IPS-11a (cell line): ENCODE results near the gene ACAT2.
"Not testable (repeated sequence)": the region's sequence is repeated elsewhere in the genome, so short reads cannot be mapped to it uniquely, and the experiment has no call there.

ENCODE experiments used
- H3K4me3 ChIP-seq: one replicate; pipeline ENCODE4 v1.5.1; 2013; ENCODE audit warnings: low read depth, low read length, control low read depth

Gene ACAT2

DNA sequence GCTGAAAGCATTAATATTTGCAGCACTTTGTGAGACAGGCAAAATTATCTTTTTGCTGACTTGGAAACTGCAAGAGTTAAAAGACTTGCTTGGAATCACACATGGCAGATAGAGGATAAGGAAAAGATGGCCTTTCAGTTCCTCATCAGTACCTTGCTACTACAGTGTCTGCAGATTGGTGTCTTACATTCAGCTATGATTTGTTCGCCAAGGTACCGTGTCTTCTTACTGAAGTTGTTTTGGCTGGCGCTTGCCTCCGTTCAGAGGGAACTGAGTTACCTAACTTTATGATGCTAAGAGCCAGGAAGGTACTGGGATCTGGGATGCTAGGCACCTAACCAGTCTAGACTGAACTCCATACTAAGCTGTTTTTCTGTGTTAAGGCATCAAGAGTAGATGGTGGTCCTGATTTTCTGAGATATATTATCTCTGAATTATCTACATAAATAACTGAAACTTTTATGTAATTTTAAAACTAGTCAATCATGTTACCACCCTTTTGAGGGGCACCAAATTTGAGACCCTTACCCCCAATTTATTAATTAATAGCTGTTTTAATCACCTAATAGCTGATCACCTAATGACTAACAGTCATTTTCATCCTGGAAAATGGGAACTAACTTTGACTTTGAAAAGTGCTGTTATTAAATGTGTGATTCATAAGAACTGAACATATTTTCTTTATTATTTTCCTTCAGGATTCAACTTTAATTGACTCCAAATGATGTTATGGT is 32.1 kb upstream of the ACAT2 start:
- peak overlapping the region; percentile 17 for H3K4me3 ChIP-seq

DNA sequence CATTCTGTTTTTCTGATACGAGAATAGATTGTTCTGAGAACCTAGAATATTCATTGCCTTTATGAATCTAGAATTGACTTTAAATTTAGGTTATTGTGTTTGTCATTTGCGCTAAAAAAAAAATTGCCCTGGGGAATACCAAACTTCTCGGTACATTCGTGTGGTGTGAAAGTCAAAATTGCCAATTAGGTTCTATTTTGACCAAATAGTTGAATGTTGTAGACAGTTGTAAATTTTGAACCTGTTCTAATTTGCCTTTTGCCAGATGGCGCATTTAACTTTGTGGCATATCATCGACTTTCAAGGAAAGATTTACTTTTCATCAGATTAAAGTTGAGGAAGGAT is 31.5 kb upstream of the ACAT2 start:
- no peak overlapping the region for H3K4me3 ChIP-seq

GRCh38 chr6:159732550-159732949 is 29.3 kb upstream of the ACAT2 start:
- not testable (repeated sequence) for H3K4me3 ChIP-seq

DNA sequence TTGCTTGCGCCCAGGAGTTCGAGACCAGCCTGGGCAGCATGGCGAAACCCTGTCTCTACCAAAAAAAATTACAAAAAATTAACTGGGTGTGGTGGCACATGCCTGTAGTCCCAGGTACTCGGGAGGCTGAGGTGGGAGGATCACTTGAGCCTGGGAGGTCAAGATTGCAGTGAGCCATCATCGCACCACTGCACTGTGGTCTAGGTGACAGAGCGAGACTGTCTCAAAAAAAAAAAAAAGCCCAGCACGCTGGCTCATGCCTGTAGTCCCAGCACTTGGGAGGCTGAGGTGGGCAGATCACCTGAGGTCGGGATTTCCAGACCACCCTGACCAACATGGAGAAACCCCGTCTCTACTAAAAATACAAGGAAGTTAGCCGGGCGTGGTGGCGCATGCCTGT is 28.4 kb upstream of the ACAT2 start:
- H3K4me3 ChIP-seq = not testable (repeated sequence)

- H3K4me3 ChIP-seq = no peak overlapping the region
Measured at GRCh38 chr6:159736908-159737307, 24.9 kb upstream of the ACAT2 start.

- no peak overlapping the region for H3K4me3 ChIP-seq
Measured at GRCh38 chr6:159739341-159739740, 22.5 kb upstream of the ACAT2 start.

- no peak overlapping the region for H3K4me3 ChIP-seq
Measured at GRCh38 chr6:159742165-159742564, 19.7 kb upstream of the ACAT2 start.

DNA sequence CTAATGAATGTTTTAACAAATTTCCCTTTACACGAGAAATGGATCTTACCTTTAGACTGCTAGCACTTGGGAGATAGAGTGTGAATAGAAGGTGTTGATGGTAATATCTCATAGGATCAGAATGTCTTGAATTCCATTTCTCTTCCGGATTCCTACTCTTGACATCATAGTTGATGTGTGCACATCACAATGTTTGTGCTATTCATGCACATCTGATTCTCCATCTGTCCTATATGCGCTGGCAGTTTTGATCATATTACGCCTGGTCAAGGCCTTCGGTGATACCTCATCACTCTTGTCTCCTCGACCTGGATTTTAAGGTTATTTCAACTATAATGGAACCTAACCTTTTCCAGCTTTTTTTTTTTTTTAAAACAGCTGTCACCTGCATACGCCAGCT is 16.8 kb upstream of the ACAT2 start:
- H3K4me3 ChIP-seq = no peak overlapping the region

DNA sequence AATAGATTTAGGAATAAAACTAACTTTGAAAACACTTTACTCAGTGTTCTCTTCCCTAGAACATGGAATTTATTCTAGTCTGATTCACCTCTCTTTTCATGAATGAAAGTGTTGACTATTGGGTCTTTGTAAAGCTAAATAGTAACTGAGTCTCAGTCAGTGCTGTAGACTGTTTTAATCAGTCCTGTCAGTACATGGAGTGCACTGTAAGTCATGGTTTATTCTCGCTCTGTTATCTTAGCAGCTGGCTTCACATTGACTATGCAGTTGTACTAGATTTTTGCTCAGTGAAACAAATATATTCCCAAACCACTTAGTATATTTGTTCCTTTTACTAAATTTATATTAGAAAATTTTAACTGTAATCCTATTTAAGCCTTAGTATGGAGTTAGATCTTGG is 15.1 kb upstream of the ACAT2 start:
- no peak overlapping the region for H3K4me3 ChIP-seq

DNA sequence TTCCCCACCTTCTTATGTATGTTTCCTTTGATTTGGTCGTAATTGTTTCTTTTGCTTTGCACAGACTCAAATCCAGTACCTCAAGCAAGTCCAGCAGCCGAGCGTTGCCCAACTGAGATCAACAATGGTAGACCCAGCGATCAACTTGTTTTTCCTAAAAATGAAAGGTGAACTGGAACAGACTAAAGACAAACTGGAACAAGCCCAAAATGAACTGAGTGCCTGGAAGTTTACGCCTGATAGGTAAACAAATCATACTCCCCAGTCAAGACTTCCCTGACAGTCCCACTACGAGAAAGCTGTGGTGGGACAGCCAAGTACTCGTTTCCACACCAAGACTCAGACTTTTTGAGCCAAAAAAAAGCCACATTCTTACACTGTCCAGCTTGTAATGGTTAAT is 13.7 kb upstream of the ACAT2 start:
- not testable (repeated sequence) for H3K4me3 ChIP-seq

DNA sequence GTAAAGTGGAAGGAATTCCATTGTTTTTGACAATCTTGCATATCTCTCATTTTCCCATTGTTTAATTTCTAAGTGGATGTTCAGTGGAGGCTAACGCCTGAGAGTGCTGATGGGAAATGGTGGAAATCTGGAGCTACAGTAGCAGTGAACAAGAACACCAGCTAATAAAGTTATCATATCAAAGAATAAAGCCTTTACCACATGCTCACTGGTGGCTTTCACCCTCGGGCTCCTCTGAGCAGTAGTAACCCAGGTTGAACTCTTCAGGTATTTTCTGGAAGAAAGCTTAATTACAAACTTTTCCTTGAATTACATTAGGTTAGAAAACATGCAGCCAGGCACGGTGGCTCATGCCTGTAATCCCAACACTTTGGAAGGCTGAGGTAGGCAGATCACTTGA is 10.4 kb upstream of the ACAT2 start:
- no peak overlapping the region for H3K4me3 ChIP-seq

DNA sequence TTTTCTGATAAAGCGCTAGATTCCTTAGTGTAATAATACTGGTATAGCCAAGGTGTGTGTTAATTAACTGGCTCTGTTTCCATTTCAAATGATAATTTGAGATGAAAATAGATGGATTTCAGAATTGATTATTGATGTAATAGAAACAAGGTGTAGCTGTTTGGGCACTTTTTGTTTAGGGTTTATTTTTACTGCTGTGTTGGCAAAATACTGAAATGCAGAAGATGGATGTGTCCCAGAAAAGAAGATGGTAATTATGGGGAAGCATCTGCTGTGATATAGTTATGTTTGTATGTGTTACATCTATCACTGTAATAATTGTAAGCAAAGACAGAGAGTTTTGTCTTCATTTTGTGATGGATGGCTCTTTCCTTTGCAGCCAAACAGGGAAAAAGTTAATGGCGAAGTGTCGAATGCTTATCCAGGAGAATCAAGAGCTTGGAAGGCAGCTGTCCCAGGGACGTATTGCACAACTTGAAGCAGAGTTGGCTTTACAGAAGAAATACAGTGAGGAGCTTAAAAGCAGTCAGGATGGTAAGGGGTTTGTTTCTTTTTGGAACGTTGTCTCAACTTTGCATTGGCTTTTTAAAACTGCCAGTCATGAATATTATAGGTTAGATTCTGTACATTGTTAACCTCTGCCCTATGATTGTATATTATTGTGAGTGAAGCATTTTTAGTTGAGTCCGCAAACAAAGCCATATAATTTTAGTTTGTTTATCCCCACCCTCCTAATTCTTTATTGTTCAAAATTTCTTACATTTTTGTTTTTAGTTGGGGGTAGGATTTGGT is 8.6 kb upstream of the ACAT2 start:
- no peak overlapping the region for H3K4me3 ChIP-seq

DNA sequence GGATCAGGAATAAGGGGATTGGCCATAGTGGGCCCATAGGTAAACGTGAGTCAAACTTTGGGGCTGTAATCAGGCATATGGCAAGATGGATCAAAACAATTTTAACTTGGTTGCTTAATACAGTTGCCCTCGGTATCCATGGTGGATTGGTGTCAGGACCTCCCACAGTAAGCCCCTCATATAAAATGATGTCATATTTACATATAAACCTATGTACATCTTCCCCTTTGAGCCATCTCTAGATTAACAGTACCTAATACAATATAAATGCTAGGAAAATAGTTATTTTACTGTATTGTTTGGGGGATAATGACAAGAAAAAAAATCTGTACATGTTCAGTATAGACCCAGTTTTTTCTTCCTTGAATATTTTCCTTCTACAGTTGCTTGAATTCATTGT is 7.4 kb upstream of the ACAT2 start:
- no peak overlapping the region for H3K4me3 ChIP-seq

DNA sequence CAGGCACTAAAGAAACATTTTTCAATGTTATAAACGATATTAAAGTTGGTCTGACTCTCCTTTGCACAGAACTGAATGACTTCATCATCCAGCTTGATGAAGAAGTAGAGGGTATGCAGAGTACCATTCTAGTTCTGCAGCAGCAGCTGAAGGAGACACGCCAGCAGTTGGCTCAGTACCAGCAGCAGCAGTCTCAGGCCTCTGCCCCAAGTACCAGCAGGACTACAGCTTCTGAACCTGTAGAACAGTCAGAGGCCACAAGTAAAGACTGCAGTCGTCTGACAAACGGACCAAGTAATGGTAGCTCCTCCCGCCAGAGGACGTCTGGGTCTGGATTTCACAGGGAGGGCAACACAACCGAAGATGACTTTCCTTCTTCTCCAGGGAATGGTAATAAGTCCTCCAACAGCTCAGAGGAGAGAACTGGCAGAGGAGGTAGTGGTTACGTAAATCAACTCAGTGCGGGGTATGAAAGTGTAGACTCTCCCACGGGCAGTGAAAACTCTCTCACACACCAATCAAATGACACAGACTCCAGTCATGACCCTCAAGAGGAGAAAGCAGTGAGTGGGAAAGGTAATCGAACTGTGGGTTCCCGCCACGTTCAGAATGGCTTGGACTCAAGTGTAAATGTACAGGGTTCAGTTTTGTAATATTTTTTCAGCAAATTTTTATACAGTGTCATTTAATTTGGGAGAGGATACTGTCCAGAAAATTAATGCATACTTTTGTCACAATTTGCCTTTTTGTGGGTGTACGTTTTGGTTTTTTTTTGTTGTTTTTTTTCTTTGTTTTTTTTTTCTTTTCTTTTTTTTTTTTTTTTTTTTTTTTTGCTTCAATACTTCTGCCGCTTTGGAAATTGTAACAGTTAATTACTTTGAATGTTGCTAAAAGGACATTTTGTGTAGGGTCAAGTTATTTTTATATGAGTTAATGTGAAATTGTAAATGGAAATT is 6.6 kb upstream of the ACAT2 start:
- no peak overlapping the region for H3K4me3 ChIP-seq

GRCh38 chr6:159756508-159756907 is 5.3 kb upstream of the ACAT2 start:
- no peak overlapping the region for H3K4me3 ChIP-seq

GRCh38 chr6:159758031-159759001 is 3.5 kb upstream of the ACAT2 start:
- no peak overlapping the region for H3K4me3 ChIP-seq

DNA sequence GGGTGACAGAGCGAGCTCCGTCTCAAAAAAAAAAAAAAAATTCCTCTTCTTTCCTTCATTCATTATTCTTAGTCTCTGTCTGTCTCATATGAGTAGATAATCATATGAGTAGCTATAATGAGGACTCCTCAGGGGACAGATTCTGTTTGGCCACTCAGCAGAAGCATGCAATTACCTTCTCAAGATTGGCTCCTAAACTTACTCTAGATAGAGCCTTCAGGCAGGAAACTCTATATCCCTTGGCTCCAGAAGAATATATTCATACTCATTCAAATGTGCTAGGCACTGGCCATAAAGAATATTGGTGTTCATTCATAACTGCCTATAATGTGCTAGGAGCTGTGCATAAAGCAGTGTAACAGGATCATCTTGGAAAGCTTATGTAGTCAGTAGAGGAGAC is 2.2 kb upstream of the ACAT2 start:
- H3K4me3 ChIP-seq = no peak overlapping the region

GRCh38 chr6:159760602-159761057 is 1.2 kb upstream of the ACAT2 start:
- no peak overlapping the region for H3K4me3 ChIP-seq

- peak overlapping the region; percentile 47 for H3K4me3 ChIP-seq
Measured at GRCh38 chr6:159761129-159761872, 544 bp upstream of the ACAT2 start.
